ENCODE data around the gene ASIC5. TPM values are rescaled to one million over a fixed set of nuclear protein-coding genes. Genes with fewer than 3 reads are reported as not detected.

The ASIC5 gene, protein sequence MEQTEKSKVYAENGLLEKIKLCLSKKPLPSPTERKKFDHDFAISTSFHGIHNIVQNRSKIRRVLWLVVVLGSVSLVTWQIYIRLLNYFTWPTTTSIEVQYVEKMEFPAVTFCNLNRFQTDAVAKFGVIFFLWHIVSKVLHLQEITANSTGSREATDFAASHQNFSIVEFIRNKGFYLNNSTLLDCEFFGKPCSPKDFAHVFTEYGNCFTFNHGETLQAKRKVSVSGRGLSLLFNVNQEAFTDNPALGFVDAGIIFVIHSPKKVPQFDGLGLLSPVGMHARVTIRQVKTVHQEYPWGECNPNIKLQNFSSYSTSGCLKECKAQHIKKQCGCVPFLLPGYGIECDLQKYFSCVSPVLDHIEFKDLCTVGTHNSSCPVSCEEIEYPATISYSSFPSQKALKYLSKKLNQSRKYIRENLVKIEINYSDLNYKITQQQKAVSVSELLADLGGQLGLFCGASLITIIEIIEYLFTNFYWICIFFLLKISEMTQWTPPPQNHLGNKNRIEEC
- total RNA-seq: not detected
- 0 reads per million in 2 donors for total RNA-seq

GRCh38 chr4:155866177-155866576 lies at the start of gene ASIC5:
ASIC5 (minus strand) TSS chr4:155866277; CDS start chr4:155866226, 51 bp downstream.
- H3K4me1 Mint-ChIP-seq: no peaks in the 10 kb centered on the region
- no peak for ATAC-seq
- DNase-seq: no peak

DNA sequence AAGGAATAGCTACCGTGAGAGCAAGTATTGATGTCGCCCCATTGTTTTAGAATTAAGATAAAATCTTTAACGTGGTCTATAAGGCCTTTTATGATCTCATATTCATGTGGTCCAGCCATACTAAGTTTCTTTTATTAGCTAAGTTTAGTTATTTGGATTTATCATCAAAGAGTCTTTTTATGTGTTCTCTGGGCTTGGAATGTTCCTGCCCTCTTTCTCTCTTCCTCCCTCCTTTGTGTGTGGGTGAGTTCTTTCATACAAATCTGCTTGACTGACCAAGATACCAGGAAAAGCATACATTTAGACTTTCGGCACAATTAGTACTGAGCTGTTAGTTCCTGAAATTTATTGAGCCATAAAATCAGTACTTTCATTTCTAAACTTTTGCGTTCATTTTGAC lies 48.7 kb upstream of the ASIC5 start:
- Mint-ChIP-seq H3K4me1 (peaks cover 2% of the 10 kb centered on the region), H3K36me3 (ENCODE audit: low read depth) (no peaks in the 10 kb centered on the region), H3K27me3 (peaks cover 10% of the 10 kb centered on the region), H3K4me3 (no peak overlapping the region), H3K27ac (no peak overlapping the region)
- no peak for ATAC-seq
- no peak for DNase-seq
- no peaks in the 10 kb centered on the region for H3K9me3 ChIP-seq (ENCODE audit: control insufficient read depth, low read length, poor library complexity, severe bottlenecking)

More at GRCh38 chr4:155866177-155866576, at the start of gene ASIC5:
- no peaks in the 10 kb centered on the region for H3K36me3 Mint-ChIP-seq (ENCODE audit: low read depth)
- peaks cover 16% of the 10 kb centered on the region for H3K27me3 Mint-ChIP-seq
- no peak within 1 kb of the TSS for H3K4me3 Mint-ChIP-seq
- H3K9me3 ChIP-seq (ENCODE audit: control insufficient read depth, low read length, poor library complexity, severe bottlenecking): no peaks in the 10 kb centered on the region
- no peak within 1 kb of the TSS for H3K27ac Mint-ChIP-seq

GRCh38 chr4:155911905-155912304 lies 45.8 kb upstream of the ASIC5 start:
- DNase-seq: no peak
- no peaks in the 10 kb centered on the region for H3K9me3 ChIP-seq (ENCODE audit: control insufficient read depth, low read length, poor library complexity, severe bottlenecking)
- H3K27me3 Mint-ChIP-seq: peaks cover 23% of the 10 kb centered on the region
- H3K4me3 Mint-ChIP-seq: no peak overlapping the region
- H3K27ac Mint-ChIP-seq: no peak overlapping the region
- no peak for ATAC-seq
- no peaks in the 10 kb centered on the region for H3K4me1 Mint-ChIP-seq
- H3K36me3 Mint-ChIP-seq (ENCODE audit: low read depth): no peaks in the 10 kb centered on the region

DNA sequence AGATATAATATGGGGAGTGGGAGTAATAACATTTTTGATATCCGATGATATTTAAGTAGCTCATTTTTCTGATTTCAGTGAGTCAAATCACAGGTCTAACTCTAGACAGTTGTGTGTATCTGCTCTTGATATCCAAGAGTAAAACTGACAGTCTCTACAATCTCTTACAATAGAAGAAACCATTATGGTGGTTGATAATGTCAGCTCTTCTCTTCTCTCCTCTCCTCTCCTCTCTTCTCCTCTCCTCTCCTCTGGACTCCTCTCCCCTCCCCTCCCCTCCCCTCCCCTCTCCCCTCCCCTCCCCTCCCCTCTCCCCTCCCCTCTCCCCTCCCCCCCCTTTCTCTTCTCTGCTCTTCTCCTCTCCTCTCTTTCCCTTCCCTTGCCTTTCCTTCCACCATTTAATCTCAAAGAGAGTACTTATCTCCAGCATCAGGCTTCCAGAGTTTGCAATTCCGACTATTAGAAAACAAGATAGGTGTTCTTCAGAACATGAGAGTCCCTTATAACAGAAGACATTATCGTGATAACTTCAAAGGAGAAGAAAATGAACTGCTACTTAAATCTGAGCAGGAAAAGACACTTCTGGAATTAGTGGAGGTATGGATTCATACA lies 43.6 kb upstream of the ASIC5 start:
- H3K4me1 Mint-ChIP-seq: no peaks in the 10 kb centered on the region
- peaks cover 19% of the 10 kb centered on the region for H3K27me3 Mint-ChIP-seq
- H3K9me3 ChIP-seq (ENCODE audit: control insufficient read depth, low read length, poor library complexity, severe bottlenecking): no peaks in the 10 kb centered on the region
- H3K36me3 Mint-ChIP-seq (ENCODE audit: low read depth): no peaks in the 10 kb centered on the region
- DNase-seq (no peak), ATAC-seq (no peak)
- H3K4me3 Mint-ChIP-seq: no peak overlapping the region
- no peak overlapping the region for H3K27ac Mint-ChIP-seq

- peaks cover 16% of the 10 kb centered on the region for H3K27me3 Mint-ChIP-seq
- ATAC-seq (no peak), DNase-seq (no peak)
- no peaks in the 10 kb centered on the region for H3K4me1 Mint-ChIP-seq
- no peaks in the 10 kb centered on the region for H3K36me3 Mint-ChIP-seq (ENCODE audit: low read depth)
- no peaks in the 10 kb centered on the region for H3K9me3 ChIP-seq (ENCODE audit: control insufficient read depth, low read length, poor library complexity, severe bottlenecking)
- H3K27ac Mint-ChIP-seq: no peak overlapping the region
- H3K4me3 Mint-ChIP-seq: no peak overlapping the region
Observed at GRCh38 chr4:155908187-155909139, 42.4 kb upstream of the ASIC5 start.

DNA sequence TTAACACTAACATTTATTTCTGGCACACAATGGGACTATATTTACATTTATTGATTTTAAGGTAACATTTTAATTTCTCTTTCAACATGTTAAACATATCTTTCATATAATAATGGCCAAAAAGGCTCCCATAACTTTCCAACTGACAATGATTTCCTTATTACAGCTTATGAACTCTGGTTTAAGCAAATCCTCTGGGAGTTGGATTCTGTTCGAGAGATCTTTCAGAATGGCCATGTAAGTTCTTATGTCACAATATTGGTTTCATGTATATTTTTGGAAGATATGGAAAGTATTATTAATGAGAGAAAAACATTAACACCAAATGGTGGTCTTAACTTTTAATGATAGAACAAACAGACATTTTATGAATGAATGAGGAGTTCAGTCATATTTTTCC lies 41.5 kb upstream of the ASIC5 start:
- Mint-ChIP-seq H3K27ac (no peak overlapping the region), H3K4me1 (no peaks in the 10 kb centered on the region)

DNA sequence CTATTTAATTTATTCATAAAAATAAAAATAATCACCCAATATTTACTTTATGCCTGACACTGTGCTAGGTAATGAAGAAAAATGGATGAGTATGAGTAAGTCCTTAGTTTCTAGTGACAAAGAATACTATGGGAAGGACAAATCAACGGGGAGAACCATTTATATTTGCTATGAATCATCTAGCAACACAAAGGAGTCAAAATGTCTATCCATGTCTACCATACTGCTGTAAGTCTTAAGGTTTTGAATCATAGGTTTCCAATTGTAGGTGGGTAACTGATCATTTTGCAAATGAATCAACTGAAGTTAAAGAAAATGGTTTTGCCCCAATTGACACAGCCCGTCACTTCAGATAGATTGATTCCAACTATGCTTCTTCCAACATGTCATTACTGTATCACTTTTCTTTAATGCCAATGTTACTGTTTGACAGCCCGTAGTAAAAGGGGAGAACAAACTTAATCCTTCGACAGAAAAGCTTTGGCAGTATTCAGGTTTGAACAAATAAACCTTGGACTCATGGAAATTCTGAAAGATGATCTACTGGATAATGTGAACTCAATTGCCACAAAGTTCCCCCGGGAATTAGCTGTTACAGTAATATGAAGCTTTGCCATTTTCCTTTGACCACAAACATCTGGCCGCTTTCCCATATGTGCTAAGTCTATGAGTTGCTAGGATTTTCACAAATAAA lies 40.6 kb upstream of the ASIC5 start:
- H3K9me3 ChIP-seq (ENCODE audit: control insufficient read depth, low read length, poor library complexity, severe bottlenecking): no peaks in the 10 kb centered on the region
- DNase-seq (no peak), ATAC-seq (no peak)
- Mint-ChIP-seq H3K27ac (no peak overlapping the region), H3K4me1 (no peaks in the 10 kb centered on the region), H3K27me3 (peaks cover 19% of the 10 kb centered on the region), H3K4me3 (no peak overlapping the region), H3K36me3 (ENCODE audit: low read depth) (no peaks in the 10 kb centered on the region)

More for the DNA sequence above, 41.5 kb upstream of the ASIC5 start:
- Mint-ChIP-seq H3K36me3 (ENCODE audit: low read depth) (no peaks in the 10 kb centered on the region), H3K27me3 (peaks cover 19% of the 10 kb centered on the region), H3K4me3 (no peak overlapping the region)
- H3K9me3 ChIP-seq (ENCODE audit: control insufficient read depth, low read length, poor library complexity, severe bottlenecking): no peaks in the 10 kb centered on the region
- ATAC-seq (no peak), DNase-seq (no peak)

DNA sequence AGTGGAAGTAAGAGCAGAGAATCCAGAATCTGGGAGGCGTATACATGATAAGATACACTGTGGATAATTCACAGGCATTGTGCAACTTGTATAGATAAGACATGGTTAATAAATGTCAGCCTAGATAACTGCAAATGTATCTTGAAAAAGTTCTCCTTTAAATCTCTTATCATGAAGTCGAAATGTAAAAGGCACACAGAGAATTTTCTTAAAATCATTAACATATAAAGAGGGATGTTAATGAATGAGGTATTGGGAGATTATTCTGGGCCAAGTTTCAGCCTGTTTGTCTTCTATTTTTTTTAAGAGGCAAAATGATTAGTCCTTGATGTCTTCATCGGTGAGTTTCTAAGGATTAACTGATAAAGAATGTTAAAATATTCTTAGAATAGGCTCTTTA lies 38.3 kb upstream of the ASIC5 start:
- ATAC-seq: no peak
- Mint-ChIP-seq H3K27ac (no peak overlapping the region), H3K4me1 (no peaks in the 10 kb centered on the region), H3K27me3 (peaks cover 15% of the 10 kb centered on the region), H3K4me3 (no peak overlapping the region), H3K36me3 (ENCODE audit: low read depth) (no peaks in the 10 kb centered on the region)
- no peak for DNase-seq
- no peaks in the 10 kb centered on the region for H3K9me3 ChIP-seq (ENCODE audit: control insufficient read depth, low read length, poor library complexity, severe bottlenecking)

DNA sequence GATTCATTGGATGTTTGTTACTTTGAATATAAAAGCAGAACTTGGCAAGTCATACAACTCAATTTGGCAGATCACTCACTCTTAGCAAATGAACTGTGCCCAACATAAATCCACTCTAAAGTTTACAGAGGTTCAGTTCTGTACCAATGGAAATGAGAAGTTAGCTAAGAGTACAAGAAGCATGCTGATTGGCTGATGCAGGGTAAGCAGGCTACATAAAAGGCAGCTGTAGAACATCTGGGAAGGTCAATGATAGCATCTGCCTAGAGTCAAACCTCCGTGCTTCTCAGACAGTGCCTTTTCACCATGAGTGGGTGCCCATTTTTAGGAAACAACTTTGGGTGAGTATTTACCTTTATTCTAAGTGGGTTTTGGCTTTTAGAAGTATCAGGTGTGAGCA lies 37.4 kb upstream of the ASIC5 start, which contains the start of gene TDO2:
Gene TDO2 (plus strand): TSS at position 244 of the 400 bp plus-strand sequence. CDS start 63 bp downstream, at position 307.
- ATAC-seq (no peak), DNase-seq (no peak)
- H3K4me3 Mint-ChIP-seq: no peak within 1 kb of the TSS
- no peak within 1 kb of the TSS for H3K27ac Mint-ChIP-seq
- no peaks in the 10 kb centered on the region for H3K4me1 Mint-ChIP-seq
- no peaks in the 10 kb centered on the region for H3K9me3 ChIP-seq (ENCODE audit: control insufficient read depth, low read length, poor library complexity, severe bottlenecking)
- peaks cover 13% of the 10 kb centered on the region for H3K27me3 Mint-ChIP-seq
- no peaks in the 10 kb centered on the region for H3K36me3 Mint-ChIP-seq (ENCODE audit: low read depth)

DNA sequence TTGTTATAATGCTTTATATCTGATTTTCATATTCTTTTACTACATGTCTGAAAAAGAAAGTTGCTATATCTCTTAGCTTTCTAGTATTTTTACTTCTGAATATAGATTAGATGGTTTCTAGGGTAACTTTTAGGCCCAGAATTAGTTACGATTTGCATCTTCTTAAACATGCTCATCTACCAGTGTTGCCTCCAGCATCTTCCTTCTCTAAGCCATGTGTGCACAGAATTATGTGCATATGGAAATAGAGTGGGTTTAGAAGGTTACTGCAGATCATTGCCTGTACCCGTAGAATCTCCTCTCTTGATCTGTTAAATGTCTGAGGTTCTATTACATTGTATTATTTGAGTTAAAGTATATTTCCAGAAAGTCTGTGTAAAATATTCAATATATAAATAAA lies 34.9 kb upstream of the ASIC5 start:
- ATAC-seq: no peak
- H3K36me3 Mint-ChIP-seq (ENCODE audit: low read depth): no peaks in the 10 kb centered on the region

DNA sequence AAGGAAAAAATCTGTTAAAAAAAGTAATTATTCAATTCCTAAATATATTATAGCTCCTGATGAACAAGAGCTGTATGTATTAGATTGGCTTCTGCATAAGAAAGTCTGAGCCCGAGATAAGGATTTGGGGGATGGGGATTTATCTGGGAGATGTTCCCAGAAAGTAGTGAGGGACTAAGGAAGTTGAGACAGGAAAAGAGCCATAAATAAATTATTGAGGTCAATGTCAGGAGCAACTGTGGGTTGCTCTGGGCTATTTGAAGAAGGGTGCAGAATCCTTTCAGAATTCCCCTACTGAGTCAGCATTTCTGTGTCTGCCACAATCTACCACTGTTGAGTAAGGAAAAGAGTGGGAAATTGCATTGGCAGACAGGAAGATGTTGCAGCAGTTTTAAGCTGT lies 34.3 kb upstream of the ASIC5 start:
- Mint-ChIP-seq H3K36me3 (ENCODE audit: low read depth) (no peaks in the 10 kb centered on the region), H3K4me1 (no peaks in the 10 kb centered on the region), H3K4me3 (no peak overlapping the region), H3K27me3 (peaks cover 5% of the 10 kb centered on the region), H3K27ac (no peak overlapping the region)
- no peaks in the 10 kb centered on the region for H3K9me3 ChIP-seq (ENCODE audit: control insufficient read depth, low read length, poor library complexity, severe bottlenecking)
- no peak for ATAC-seq
- no peak for DNase-seq

More for the DNA sequence above, 34.9 kb upstream of the ASIC5 start:
- Mint-ChIP-seq H3K27ac (no peak overlapping the region), H3K4me3 (no peak overlapping the region), H3K4me1 (no peaks in the 10 kb centered on the region), H3K27me3 (peaks cover 5% of the 10 kb centered on the region)
- no peak for DNase-seq
- H3K9me3 ChIP-seq (ENCODE audit: control insufficient read depth, low read length, poor library complexity, severe bottlenecking): no peaks in the 10 kb centered on the region

DNA sequence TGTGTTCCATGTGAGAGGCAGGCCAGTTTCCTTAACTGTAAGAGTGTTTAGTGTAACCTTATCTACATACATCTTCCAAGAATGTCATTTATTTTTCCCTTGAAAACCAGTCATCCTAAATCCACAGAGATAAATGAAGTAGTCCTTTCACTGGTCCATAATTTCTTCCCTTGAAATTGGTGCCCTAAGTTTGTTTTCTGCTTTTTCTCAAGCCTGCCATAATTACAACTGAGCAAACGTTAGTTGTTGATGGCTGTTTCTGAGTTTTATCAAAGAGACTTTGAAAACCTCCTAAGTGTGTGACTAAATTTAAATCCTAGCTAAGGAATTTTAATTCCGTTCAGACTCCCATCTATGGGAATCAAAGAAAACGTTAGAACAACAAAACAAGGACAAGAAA lies 33.8 kb upstream of the ASIC5 start:
- H3K9me3 ChIP-seq (ENCODE audit: control insufficient read depth, low read length, poor library complexity, severe bottlenecking): no peaks in the 10 kb centered on the region
- ATAC-seq (no peak), DNase-seq (no peak)
- Mint-ChIP-seq H3K4me3 (no peak overlapping the region), H3K27me3 (peaks cover 5% of the 10 kb centered on the region), H3K27ac (no peak overlapping the region), H3K4me1 (no peaks in the 10 kb centered on the region), H3K36me3 (ENCODE audit: low read depth) (no peaks in the 10 kb centered on the region)

Data from T-helper 17 cell (primary cell).